Fibroblast of skin of abdomen (primary cell): ENCODE data around the gene PDE6D.

Experiments used
- DNase-seq: peaks from one replicate; pipeline ENCODE4 v3.0.0-alpha.2; 2013

Gene PDE6D

DNA sequence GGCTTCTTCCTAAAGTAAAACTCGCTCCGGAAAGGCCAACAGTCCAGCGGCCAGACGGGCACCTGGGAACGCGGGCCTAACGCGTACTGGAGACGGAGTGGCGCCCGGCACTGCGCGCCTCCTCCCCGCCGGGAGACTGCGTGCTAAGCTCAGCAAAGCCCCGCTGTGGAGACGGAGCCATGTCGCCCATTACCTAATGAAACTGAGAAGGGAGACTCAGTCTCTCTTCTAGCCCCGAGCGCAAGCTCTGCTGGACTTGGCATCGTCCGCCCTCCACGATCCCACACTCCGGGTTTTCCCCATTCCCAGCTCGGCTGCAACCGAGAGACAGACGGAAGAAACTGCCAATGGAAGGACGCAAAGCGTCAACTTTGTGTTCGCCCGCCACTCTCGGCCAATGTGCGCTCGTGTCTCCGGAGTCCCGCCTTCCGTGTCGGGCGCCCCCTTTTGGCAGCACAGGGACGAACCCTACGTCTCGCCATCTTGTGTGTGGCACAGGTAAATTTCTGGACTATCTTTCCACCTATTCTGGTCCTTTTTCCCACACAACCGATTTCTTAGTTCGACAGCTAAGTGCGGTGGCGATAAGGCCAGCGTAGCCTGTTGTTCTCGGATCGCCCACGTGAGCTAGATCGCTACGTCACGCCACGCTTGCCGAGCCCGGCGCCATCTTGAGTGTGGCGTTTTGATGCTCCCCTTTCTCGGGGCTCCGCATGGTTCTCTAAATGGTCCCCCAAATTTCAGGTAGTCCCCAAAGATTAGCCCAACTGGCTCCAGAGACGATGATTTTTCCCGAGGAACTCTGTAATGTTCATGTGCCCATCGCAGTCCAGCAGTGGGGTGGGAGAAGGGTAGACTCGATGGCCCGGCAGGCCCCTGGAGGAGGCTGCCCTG, 74.1 kb downstream of the PDE6D start:
- peak; percentile 99 for DNase-seq

GRCh38 chr2:231704017-231704416, 77.1 kb downstream of the PDE6D start:
- DNase-seq, result no peak

DNA sequence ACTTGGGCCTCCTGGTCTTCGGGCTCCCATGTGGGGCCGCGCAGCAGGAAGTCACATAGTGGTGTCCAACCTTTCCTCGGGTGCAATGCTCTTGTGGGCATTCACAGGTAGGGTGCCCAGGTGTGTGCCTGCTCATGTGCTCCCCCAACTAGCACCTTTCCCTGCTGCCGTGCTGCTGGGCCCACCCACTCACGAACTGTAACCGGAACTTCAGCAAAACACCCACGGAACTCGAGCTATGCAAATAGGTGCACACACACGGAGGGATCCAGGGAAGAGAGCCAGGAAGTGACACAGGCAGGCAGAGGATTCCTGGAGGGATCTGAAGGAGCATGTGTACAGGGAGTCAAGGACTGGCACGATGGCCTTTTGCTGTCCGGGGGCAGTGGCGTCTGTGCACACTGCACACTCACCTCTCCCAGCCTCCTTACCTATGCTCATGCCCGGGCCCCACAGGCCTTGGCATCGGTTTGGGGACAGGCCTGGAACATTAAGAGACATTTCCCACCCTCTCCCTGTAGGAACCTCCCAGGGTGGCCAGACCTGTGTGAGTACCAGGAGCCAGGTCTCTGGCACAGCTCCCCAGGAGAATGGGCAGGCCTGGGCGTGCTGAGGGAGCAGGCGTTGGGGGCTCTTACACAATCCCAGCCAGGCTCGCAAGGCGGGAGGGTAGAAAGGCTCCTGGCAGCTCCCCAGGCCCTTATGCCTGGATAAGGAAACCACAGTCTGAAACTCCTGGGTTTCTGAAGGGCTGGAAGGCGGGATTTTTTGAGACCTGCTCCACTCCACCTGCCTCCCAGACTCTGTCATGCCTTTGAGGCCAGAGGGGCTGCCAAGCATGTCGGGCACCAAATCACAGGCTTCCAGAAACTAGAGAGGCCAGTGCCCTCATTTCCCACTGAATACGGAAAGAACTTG, 79.4 kb downstream of the PDE6D start:
- peak; percentile 41 for DNase-seq

DNA sequence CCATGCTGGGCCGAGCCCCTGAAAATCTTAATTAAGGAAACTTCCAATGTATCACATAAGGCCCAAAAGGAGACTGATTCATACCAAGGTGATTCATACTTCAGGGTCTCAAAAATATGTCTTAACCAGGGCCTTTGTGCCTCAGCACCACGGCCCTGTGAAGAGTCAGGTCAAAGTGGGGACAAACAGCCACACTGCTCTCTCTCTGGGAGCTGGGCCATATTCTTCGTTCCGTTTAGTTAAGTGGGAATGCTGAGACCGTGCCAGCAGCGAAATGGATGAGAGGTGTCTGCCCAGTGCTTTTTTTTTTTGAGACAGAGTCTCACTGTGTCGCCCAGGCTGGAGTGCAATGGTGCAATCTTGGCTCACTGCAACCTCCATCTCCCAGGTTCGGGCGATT, 82.1 kb downstream of the PDE6D start:
- DNase-seq, result peak; percentile 41

GRCh38 chr2:231696004-231696367, 85.1 kb downstream of the PDE6D start:
- peak; percentile 79 for DNase-seq

DNA sequence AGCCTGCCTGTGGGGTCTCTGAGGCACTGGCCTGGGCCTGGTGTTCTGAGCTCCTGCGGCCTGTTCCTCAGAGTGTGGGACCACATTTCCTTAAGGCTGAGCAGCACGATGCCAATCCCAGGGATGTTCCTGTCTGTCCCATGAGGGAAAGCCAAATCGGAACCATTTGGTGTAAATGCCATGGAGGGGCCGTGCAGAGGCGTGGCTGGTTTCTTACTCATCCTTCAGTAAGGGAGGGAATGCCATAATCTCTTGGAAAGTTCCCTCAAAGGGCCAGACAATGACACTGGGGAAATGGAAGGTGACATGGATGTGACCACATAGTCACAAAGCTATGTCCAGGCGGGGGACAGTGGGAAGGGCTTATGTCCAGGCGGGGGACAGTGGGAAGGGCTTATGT, 87.1 kb downstream of the PDE6D start:
- peak; percentile 16 for DNase-seq

GRCh38 chr2:231692847-231693246, 88.2 kb downstream of the PDE6D start:
- DNase-seq, result no peak

DNA sequence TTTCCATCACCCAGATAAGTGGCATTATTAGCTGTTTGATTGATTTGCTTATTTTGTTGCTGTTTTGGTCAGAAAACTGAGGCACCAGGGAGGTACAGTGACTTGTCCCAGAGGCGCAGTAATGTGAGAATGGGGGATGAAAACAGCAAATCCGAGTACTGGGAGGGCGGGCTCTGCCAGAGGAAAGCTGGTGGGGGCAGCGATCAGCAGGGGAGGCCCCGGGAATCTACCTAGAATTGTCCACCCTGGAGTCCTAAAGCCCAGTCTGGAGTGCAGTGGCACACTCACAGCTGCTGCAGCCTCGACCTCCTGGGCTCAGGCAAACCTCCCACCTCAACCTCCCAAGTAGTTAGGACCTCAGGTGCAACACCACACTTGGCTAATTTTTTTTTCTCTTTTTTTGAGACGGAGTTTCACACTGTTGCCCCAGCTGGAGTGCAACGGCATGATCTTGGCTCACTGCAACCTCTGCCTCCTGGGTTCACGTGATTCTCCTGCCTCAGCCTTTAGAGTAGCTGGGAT, 89.8 kb downstream of the PDE6D start:
- no peak for DNase-seq

DNA sequence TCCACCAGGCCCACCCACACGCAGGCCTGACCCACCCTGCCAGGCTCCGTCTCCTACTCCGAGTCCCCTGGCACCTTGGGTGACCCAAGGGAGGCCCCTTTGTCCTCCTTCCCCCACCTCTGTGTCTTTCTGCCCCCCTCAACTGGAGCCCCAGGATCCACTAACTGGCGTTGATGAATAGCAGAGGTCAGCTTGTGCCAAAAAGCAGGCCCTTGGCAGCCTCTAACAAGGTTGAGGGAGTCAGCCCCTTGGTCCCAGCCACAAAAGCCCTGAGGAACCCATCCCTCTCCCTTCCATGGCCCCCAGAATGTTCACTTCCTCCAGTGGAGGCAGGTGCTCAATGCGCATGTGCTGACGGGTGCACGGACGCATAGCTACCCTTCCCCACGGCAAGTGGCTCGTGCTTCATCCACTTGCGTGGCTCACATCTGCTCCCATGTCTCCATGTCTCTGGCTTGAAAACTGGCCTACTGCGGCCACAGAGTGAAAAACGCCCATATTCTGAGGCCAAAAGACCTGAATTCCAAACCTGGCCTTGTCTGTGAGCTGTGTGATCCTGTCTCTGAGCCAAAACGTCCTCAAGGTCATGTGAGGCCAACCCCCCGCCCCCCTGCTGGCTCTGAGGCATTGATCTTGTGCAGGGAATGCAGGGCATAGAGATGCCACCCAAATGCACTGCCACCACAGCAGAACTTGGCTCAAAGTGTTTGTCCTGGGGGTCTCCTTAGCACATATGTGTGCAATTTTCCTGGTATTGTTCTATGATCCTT, 91.8 kb downstream of the PDE6D start:
- DNase-seq, result no peak

DNA sequence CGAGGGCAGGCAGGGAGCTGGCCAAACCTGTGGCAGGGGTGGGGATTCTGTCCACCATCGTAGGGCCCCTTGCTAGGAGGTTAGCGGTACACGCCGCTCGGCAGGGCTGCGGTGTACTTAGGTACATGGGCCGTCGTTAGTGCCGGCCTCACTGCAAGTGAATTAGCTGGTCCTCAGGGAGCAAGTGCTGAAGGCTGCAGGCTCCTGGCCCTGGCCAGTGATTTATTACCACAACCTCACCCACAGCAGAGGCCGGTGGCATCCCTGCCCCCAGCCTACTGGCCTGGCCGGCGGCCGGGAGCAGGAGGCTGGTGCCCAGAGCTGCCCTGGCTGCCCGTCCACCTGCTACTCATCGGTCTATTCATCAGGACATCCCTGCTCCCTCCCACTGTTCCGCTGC, 92.4 kb downstream of the PDE6D start:
- no peak for DNase-seq

GRCh38 chr2:231687961-231688360, 93.1 kb downstream of the PDE6D start:
- no peak for DNase-seq

- peak; percentile 33 for DNase-seq
These were observed 93.8 kb downstream of the PDE6D start for GRCh38 chr2:231687133-231687852.

DNA sequence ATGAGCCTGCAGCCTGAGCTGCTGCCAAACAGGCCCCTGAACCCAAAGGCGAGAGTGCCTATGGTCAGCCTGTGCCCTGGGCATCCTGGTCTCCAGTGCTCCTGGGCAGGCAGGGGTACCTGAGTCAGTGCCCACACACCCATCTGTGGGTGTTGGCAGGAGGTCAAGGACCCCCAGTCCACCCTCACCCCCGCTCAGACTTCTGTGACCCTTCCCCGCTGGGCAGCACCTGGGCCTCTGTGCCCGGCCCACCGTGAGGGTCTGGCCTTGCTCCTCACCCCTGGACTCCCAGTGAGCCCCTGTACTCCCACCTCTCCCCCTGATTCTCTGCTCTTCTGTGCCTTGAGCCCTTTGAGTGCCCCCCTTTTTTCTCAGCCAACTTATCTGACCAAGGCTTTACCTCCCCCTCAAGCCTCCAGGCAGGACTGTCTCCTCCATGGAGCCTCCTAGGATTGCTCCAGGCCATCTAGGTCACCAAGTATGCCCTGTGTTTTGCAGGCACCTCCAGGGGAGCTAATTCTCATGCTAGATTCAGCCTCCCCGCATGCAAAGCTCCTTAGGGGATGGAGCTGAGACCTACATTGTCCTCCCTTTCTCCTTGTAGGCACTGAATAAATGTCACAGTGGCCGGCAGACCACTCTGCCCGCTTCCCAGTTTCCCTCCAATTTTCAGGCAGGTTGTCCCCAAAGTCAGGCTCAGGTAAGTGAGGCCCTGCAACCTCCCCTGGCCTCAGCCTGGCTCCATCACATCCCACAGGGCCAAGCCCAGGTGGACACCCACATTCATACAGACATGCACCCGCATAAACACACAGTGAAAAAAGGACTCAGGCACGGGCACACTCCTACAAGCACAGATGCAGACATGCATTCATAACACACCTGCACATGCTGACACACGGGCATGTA, 94.6 kb downstream of the PDE6D start:
- no peak for DNase-seq

DNA sequence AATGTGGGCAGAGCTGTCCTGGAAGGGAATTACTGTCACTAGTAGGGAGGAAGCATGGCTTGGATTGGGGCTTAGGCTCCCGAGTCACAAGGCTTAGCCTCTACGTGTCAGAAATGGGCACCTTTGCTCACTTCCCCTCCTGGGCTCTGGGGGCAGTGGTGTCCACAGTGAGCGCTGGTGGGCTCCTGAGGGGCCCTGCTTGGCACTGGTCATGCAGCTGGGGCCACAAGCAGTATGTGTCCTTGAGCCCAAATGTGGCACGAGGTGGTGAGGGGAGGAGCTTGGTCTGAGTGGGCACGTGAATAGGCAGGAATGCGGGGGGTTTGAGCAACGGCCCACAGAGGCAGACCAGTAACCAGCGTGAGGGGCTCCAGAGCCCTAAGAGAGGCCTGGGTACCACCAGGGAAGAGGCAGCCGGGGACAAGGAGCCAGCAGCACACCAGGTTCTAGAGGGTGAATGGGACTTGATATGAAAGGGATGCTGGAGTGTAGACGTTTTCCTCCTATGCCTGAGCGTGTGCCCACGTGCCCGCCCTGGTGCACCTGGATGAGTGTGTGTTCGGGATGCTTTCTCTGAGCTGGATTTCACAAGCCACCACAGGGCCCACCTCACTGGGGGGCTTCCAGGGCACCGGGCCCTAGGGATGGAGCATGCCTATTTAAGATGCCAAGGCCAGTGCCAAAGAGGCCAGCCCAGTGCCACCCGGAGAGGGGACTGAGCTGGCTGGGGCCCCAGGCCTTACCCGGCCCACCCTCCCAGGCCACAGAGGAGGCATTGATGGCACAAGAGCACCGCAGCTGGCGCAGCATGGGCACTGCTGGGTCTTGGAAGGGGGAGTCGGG, 95.5 kb downstream of the PDE6D start:
- DNase-seq, result no peak

DNA sequence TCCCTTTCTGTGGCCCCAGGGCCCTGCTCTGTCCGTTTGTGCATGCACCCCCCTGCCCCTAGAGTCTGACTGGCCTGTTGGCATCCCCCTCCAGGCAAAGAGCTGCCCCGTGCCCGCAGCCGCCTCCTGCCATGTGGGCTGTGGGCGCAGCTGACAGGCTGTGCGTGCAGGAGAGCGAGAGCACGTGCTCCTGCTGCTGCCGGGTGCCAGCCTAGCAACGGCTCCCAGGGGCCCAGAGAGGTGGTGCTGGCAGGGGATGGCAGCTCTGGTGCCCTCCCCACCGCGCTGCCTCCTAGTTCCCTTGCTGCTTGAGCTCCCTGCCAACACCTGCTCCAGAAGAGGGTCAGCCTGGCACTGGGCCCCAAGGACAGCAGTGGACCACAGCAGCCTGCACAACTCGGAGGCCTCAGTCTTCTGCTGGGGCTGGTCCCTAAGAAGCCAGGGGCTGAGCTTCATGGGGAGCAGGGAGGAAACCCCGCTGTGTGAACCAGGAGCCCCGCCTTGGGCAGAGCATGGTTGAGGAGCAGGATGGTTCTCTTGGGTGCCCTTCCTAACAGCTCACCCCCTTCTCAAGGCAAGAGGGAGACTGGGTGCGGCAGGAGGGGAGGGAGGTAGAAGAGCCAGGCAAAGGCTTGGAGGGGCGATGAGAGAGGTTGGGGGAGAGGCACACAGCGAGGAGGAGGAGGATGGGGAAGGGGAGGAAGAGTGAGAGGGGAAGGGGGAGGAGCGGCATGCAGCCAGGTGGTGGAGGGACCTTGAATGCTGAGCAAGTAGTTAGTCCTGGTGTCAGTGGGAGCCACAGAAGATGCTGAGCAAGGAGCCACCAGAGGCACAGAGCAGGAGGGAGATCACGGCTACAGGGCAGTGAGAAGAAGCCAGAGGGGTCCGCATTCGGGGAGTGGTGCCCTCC, 96.5 kb downstream of the PDE6D start:
- DNase-seq, result no peak

DNA sequence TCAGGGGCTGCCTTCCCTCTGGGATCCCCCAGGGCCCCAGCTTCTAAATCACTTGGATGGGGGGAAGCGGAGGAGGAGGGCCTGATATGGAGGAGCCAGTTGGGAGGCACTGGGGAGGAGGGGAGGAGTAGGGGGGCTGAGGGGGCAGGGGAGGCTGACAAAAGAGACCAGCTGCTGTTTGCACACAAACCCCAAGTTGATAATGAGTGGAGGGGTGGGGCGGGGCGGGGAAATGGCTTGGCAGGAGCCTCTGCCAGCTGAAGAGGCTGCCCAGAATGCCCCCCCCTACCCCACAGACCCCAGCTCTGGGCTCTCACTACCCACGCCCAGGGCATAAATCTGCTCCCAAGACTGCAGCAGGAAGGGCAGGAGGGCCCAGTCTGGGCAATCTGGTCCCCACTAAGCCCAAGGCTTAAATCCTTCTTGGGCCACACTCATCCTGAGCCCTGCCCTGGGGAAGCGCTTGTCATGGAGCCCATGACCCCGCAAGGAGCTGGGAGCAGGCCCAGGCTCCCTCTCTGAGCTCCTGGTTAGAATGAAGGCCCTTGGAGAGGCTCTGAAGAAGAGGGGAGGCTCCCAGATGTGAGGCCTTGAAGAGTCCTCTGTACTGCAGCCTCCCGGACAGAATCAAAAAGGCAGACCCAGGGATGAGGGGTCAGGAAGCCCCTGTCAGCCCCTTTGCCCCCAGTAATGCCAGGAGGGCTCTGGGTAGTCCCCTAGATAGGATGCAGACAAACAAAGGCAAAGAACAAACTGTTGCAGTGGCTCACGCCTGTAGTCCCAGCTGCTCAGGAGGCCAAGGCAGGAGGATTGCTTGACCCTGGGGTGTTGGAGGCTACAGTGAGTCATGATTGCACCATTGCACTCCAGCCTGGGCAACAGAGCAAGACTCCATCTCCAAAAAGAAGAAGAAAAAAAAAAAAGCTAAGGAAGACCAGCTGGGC, 97.5 kb downstream of the PDE6D start:
- DNase-seq, result no peak

DNA sequence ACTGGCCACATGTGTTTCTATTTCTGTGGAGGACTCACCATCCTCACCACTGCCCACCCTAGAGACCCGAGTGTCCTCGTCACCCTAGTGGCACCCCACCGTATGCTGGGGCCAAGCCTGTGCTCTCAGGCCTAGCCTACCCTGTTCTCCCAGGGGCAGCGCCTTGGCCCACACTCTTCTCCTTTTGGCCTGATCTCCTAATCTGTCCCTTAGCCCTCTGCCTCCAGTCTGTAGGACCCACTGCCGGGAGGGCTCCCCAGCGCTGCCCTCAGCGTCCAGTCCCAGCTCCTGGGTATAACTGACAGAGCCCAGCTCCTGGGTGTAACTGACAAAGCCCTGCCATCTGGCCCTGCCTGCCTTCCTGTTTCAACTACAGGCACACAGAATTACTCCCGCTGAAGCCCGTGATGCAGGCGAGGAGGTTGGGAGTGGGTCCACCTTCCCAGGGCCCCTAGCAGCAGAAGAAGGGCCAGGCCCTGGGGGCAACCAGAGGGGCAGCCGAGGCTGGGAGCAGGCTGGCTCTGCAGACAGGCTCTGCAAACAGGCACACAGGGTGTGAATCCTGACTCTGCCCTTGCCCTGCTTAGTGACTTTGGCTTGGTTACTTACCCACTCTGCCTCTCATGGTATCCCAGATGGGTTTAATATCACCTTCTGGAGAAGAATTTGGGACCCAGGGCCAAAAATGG, 98.3 kb downstream of the PDE6D start:
- no peak for DNase-seq
